HepG2 (cell line): ENCODE data around the gene KIAA1755. TPM values are rescaled to one million over a fixed set of nuclear protein-coding genes. Genes with fewer than 3 reads are reported as not detected.
A peak's percentile ranks its signal among the peaks of the same experiment; 100 is the strongest.
"Not testable (repeated sequence)": the region's sequence is repeated elsewhere in the genome, so short reads cannot be mapped to it uniquely, and the experiment has no call there.

Experiments
- ATAC-seq: fragments of 200-7000 bp; cut with Tn5 transposase; 3 replicates; pipeline ENCODE4 v1.9.1; 2020; ENCODE audit warnings: mild to moderate bottlenecking, moderate library complexity
- BruUV-seq: library from RNA; stranded (reverse); fragments of 400-500 nt; replicated peaks from 2 replicates; lab custom pipeline; 2021; lab: Mats Ljungman, UMichigan
- CTCF ChIA-PET: fragments of 300-600 bp; formaldehyde crosslinking; extraction: SDS; loops from one replicate; lab custom pipeline; 2021; ENCODE audit warnings: low total read pairs, inconsistent platforms, low intra/inter-chr PET ratio; lab: Yijun Ruan, JAX
- POLR2A ChIA-PET: fragments of 350-600 bp; sonication (Branson Sonifier 250); formaldehyde crosslinking; loops from one replicate; lab custom pipeline; 2020; ENCODE audit warnings: antibody characterized with exemption, inconsistent platforms; lab: Yijun Ruan, JAX
- DNase-seq: peaks from one replicate; pipeline ENCODE4 v3.0.0-alpha.2; 2015; ENCODE audit warnings: low spot score
- FAIRE-seq: peaks from 3 replicates; lab custom pipeline; 2011; peaks lifted over from hg19 to GRCh38; lab: Jason Lieb, UNC
- H2AFZ ChIP-seq: one replicate; pipeline ENCODE4 v1.6.1; 2011; ENCODE audit warnings: low read length, inconsistent platforms
- H3K27ac ChIP-seq: fragments of 300-600 bp; 3 replicates; pipeline ENCODE4 v1.8.0; 2011; ENCODE audit warnings: mixed run types, mild to moderate bottlenecking, mixed read lengths, low read length, inconsistent platforms; ENCODE audit not compliant: insufficient read depth; ENCODE audit errors: extremely low read length
- H3K27me3 ChIP-seq, 2 experiments: fragments of 200-600 bp in 1 of 2; 2 replicates in 1 of 2; 3 replicates in 1 of 2; pipeline versions ENCODE4 v1.6.0 to v1.8.0; 2011; ENCODE audit warnings: low read length in 2 of 2, mild to moderate bottlenecking in 2 of 2, moderate library complexity in 2 of 2, inconsistent platforms in 1 of 2; ENCODE audit not compliant: insufficient read depth in 2 of 2, control insufficient read depth in 1 of 2
- H3K36me3 ChIP-seq, 2 experiments: fragments of 200-600 bp in 1 of 2; replicated peaks in 1 of 2; 2 replicates in 1 of 2; 3 replicates in 1 of 2; pipeline versions ENCODE4 v1.5.1 to v1.8.0; 2011; ENCODE audit warnings: low read length in 2 of 2, inconsistent platforms in 1 of 2; ENCODE audit not compliant: insufficient read depth in 2 of 2, control insufficient read depth in 1 of 2
- H3K4me1 ChIP-seq: 2 replicates; pipeline ENCODE4 v1.5.1; 2012; ENCODE audit warnings: low read length, inconsistent platforms; ENCODE audit not compliant: insufficient read depth
- H3K4me2 ChIP-seq: 2 replicates; pipeline ENCODE4 v1.6.0; 2011; ENCODE audit warnings: low read depth, low read length, inconsistent platforms
- H3K4me3 ChIP-seq, 3 experiments: fragments of 200-600 bp in 1 of 3; sonication (generic), shearing (Covaris generic) in 1 of 3; replicated peaks in 1 of 3; 2 replicates each; pipeline ENCODE4 v1.5.1; 2011 to 2016; ENCODE audit warnings: low read length in 3 of 3, inconsistent platforms in 2 of 3, low read depth in 2 of 3, mild to moderate bottlenecking in 2 of 3, control low read depth in 1 of 3, mixed read lengths in 1 of 3; ENCODE audit not compliant: insufficient read depth in 1 of 3
- H3K79me2 ChIP-seq: one replicate; pipeline ENCODE4 v1.6.1; 2011; ENCODE audit warnings: low read length, inconsistent platforms; ENCODE audit not compliant: insufficient read depth
- H3K9ac ChIP-seq: 2 replicates; pipeline ENCODE4 v1.6.0; 2011; ENCODE audit warnings: mild to moderate bottlenecking, low read depth, low read length, inconsistent platforms; ENCODE audit not compliant: insufficient read depth
- H3K9me3 ChIP-seq: 2 replicates; pipeline ENCODE4 v1.5.1; 2012; ENCODE audit warnings: mild to moderate bottlenecking, low read length
- H4K20me1 ChIP-seq: 2 replicates; pipeline ENCODE4 v1.6.0; 2011; ENCODE audit warnings: inconsistent platforms, mild to moderate bottlenecking, low read length, moderate library complexity; ENCODE audit not compliant: insufficient read depth
- PRDM4 ChIP-seq: sonication (generic); formaldehyde crosslinking; IDR thresholded peaks from 2 replicates; pipeline ENCODE4 v1.9.0; 2021; ENCODE audit warnings: missing genetic modification reagents, borderline replicate concordance
- ZBTB10 ChIP-seq: sonication (generic); formaldehyde crosslinking; IDR thresholded peaks from 2 replicates; pipeline ENCODE4 v1.4.0; 2020; ENCODE audit warnings: missing genetic modification reagents, borderline replicate concordance
- ZNF263 ChIP-seq: sonication (generic); formaldehyde crosslinking; IDR thresholded peaks from 2 replicates; pipeline ENCODE4 v1.4.0; 2020; ENCODE audit warnings: missing genetic modification reagents
- WGBS: methylation state at CpG from one replicate; pipeline ENCODE4 v1.1.6; 2017; ENCODE audit warnings: low lambda C conversion rate; 5-methylcytosine and 5-hydroxymethylcytosine counted together
- in situ Hi-C: cut with HindIII; loops from 2 replicates; pipeline ENCODE4 v1.10.0; 2017; ENCODE audit warnings: low pct_unique_long_range_greater_than_20kb; ENCODE audit not compliant: extremely low pct_ligation_motif_present
- intact Hi-C: fragments of 100-400 bp; cut with micrococcal nuclease; formaldehyde crosslinking; loops from one replicate; pipeline ENCODE4 v1.10.0; 2022; ENCODE audit not compliant: unreplicated experiment
- polyA plus RNA-seq, 8 experiments: library from polyadenylated mRNA; depleted of rRNA in 3 of 8; stranded (reverse) in 7 of 8; unstranded in 1 of 8; fragments of >200 nt; fragmentation: Illumina TruSeq in 4 of 8; extraction: Trizol in 4 of 8; gene quantifications; 2 replicates each; pipeline versions ENCODE4 v1.2.1 to v1.2.3, GENCODE V29; 2011 to 2016; ENCODE audit warnings: low read depth in 4 of 8, missing spikeins in 1 of 8, mixed read lengths in 1 of 8; ENCODE audit not compliant: insufficient read depth in 1 of 8
- total RNA-seq, 5 experiments: library from RNA; depleted of rRNA; stranded (reverse); fragments of >200 nt; fragmentation: Illumina TruSeq; extraction: Trizol; gene quantifications; 2 replicates each; pipeline ENCODE4 v1.2.3, GENCODE V29; 2016; ENCODE audit warnings: low read depth in 1 of 5
- TF ChIP-seq, protein P1 (sequence below): sonication (generic); formaldehyde crosslinking; IDR thresholded peaks from 2 replicates; pipeline ENCODE4 v1.4.0; 2020; ENCODE audit warnings: missing genetic modification reagents

KIAA1755 gene
- total and polyA plus RNA-seq, 2 of the 13 experiments (the other 11 are each of a cell fraction or from before 2014, with no cell fraction given) = 0.04 TPM; not detected in 1

DNA sequence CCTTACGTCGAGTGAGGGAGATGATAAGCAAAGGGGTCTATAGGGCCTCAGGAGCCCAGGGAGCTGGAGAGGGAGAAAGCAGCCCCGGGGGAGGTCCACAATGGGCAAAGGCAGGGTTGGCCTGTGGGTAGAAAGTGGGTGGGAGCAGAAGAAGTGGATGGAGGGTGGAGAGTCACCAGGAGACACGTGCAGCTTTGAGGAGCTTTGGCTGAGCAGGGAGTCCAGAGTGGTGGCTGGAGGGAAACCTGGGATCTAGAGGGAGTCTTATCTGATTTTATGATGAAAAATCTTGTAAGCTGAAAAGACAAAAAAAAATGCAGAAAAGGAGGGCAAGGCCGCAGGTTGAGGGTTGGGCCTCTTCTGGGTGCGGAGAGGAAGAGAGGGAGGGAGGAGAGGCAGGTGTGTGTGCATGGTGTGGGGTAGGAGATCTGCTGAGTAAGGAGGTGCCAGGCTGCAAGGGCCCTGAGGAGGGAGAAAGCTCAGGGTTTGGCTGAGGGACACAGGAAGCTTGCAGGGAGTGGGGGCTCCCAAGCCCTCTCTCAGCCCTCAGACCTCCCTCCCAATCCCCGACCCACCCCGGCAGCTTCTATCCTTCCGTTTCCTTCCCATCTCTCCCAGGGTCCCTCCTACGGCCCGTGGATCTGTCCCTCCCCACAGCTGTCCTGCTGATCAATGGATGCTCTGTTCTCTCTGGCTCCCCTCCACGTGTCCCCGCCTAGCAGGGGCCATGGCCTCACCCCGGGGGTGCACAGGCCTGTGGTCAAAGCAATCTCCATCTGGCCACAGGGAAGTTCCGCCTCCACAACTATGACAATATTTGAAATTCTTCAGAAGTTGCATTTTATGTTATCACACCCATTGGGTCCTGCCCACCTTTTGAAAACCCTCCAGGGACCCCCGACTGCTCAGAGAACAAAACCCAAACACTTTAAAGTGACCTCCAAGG, 26.3 kb upstream of the KIAA1755 start (continued):
- TF ChIP-seq, protein P1, sequence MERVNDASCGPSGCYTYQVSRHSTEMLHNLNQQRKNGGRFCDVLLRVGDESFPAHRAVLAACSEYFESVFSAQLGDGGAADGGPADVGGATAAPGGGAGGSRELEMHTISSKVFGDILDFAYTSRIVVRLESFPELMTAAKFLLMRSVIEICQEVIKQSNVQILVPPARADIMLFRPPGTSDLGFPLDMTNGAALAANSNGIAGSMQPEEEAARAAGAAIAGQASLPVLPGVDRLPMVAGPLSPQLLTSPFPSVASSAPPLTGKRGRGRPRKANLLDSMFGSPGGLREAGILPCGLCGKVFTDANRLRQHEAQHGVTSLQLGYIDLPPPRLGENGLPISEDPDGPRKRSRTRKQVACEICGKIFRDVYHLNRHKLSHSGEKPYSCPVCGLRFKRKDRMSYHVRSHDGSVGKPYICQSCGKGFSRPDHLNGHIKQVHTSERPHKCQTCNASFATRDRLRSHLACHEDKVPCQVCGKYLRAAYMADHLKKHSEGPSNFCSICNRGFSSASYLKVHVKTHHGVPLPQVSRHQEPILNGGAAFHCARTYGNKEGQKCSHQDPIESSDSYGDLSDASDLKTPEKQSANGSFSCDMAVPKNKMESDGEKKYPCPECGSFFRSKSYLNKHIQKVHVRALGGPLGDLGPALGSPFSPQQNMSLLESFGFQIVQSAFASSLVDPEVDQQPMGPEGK (CRISPR knock-in tag) = peak; percentile 72
- peak; percentile 79; the same call in 1 of the 2 replicates for TF ChIP-seq ZBTB10 (CRISPR knock-in tag)
- TF ChIP-seq, all 625 proteins: peak for 4

GRCh38 chr20:38284893-38285444, 24.4 kb upstream of the KIAA1755 start:
- H3K36me3 ChIP-seq = no peaks in the 10 kb centered on the region
- H3K4me1 ChIP-seq = peaks cover 12% of the 10 kb centered on the region
- H3K27me3 ChIP-seq = peaks cover 0 to 19% of the 10 kb centered on the region in 2 experiments; a peak in 3 of 5 replicates
- TF ChIP-seq ZNF263 (CRISPR knock-in tag) (peak; percentile 70), PRDM4 (no peak)
- no peak overlapping the region for H3K27ac ChIP-seq
- WGBS = 24% methylated on average over 5 of the region's 5 CpGs
- no peaks in the 10 kb centered on the region for H3K79me2 ChIP-seq
- no peaks in the 10 kb centered on the region for H3K9me3 ChIP-seq
- ATAC-seq = no peak; the same call in 2 of the 3 replicates
- no peaks in the 10 kb centered on the region; the same call in 1 of the 2 replicates for H4K20me1 ChIP-seq
- intact Hi-C loops = no loop called here
- DNase-seq = no peak
- in situ Hi-C loops = no loop called here
- FAIRE-seq = no peak
- H3K9ac ChIP-seq = no peak overlapping the region
- ChIA-PET CTCF (no interaction called here), POLR2A (no interaction called here)
- no peak overlapping the region for H3K4me2 ChIP-seq
- H3K4me3 ChIP-seq = no peak overlapping the region
- no peak overlapping the region for H2AFZ ChIP-seq
- BruUV-seq = no TSS peak

DNA sequence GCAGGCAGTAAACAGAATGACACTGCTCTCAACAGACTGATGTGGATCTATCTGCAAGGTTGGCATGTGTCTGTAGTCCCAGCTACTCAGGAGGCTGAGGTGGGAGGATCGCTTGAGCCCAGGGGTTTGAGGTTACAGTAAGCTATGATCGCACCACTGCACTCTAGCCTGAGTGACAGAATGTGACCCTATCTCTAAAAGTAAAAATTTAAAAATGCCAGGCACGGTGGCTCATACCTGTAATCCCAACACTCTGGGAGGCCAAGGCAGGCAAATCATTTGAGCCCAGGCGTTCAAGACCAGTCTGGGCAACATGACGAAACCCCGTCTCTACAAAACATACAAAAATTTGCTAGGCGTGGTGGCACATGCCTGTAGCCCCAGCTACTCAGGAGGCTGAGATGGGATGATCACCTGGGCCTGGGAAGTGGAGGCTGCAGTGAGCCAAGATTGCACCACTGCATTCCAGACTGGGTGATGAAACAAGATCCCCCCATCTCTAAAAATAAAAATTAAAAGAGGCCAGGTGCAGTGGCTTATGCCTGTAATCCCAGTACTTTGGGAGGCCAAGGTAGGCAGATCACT, 23.6 kb upstream of the KIAA1755 start:
- FAIRE-seq, intact Hi-C loops: not testable (repeated sequence)

More for the DNA sequence above, 23.6 kb upstream of the KIAA1755 start:
- H3K4me2 ChIP-seq, H3K9ac ChIP-seq, in situ Hi-C loops, ATAC-seq, H3K36me3 ChIP-seq, H3K9me3 ChIP-seq, H2AFZ ChIP-seq, POLR2A ChIA-PET, H3K4me3 ChIP-seq, H3K79me2 ChIP-seq, H4K20me1 ChIP-seq, BruUV-seq, H3K27ac ChIP-seq, CTCF ChIA-PET, DNase-seq: not testable (repeated sequence)
- H3K4me1 ChIP-seq = peaks cover 12% of the 10 kb centered on the region
- WGBS = 48% methylated on average over 7 of the region's 7 CpGs
- peaks cover 0 to 19% of the 10 kb centered on the region in 2 experiments; a peak in 3 of 5 replicates for H3K27me3 ChIP-seq
